Neuronal stem cell (in vitro differentiated cells): ENCODE data around the gene NKAPD1.

ENCODE experiments used
- DNase-seq: peaks from one replicate; pipeline ENCODE4 v3.0.0-alpha.2; 2013; ENCODE audit warnings: low spot score
- H2AFZ ChIP-seq: one replicate; pipeline ENCODE4 v1.6.1; 2013; ENCODE audit warnings: mild to moderate bottlenecking, low read length, inconsistent platforms
- H2AK5ac ChIP-seq: 2 replicates; pipeline ENCODE4 v1.6.1; 2013; ENCODE audit warnings: low read depth, mild to moderate bottlenecking, inconsistent platforms, low read length, moderate library complexity, mixed read lengths
- H2BK120ac ChIP-seq: 2 replicates; pipeline ENCODE4 v1.6.1; 2013; ENCODE audit warnings: low read depth, mild to moderate bottlenecking, inconsistent platforms, low read length, moderate library complexity, mixed read lengths
- H2BK12ac ChIP-seq: one replicate; pipeline ENCODE4 v1.6.1; 2013; ENCODE audit warnings: low read length, inconsistent platforms
- H2BK15ac ChIP-seq: 2 replicates; pipeline ENCODE4 v1.6.1; 2013; ENCODE audit warnings: mild to moderate bottlenecking, low read length, inconsistent platforms, mixed read lengths
- H2BK5ac ChIP-seq: one replicate; pipeline ENCODE4 v1.6.1; 2013; ENCODE audit warnings: inconsistent platforms, mild to moderate bottlenecking, low read length, moderate library complexity
- H3K14ac ChIP-seq: one replicate; pipeline ENCODE4 v1.6.1; 2013; ENCODE audit warnings: low read length, inconsistent platforms
- H3K18ac ChIP-seq: 2 replicates; pipeline ENCODE4 v1.6.1; 2013; ENCODE audit warnings: low read length, inconsistent platforms
- H3K23ac ChIP-seq: 2 replicates; pipeline ENCODE4 v1.6.1; 2013; ENCODE audit warnings: low read depth, mild to moderate bottlenecking, mixed read lengths, low read length, inconsistent platforms; ENCODE audit not compliant: poor library complexity
- H3K27ac ChIP-seq: replicated peaks from 3 replicates; pipeline ENCODE4 v1.5.1; 2013; ENCODE audit warnings: low read length, inconsistent platforms
- H3K27me3 ChIP-seq, 3 experiments: 2 replicates each; pipeline ENCODE4 v1.6.1; 2013; ENCODE audit warnings: low read length in 3 of 3, mild to moderate bottlenecking in 2 of 3, inconsistent platforms in 1 of 3, low read depth in 1 of 3, mixed read lengths in 1 of 3, moderate library complexity in 1 of 3; ENCODE audit not compliant: control insufficient read depth in 3 of 3, insufficient read depth in 3 of 3
- H3K36me3 ChIP-seq, 2 donors: replicated peaks in 1 of 2; 2 replicates each; pipeline ENCODE4 v1.6.1; 2013; ENCODE audit warnings: low read length in 2 of 2; ENCODE audit not compliant: control insufficient read depth in 2 of 2, insufficient read depth in 2 of 2
- H3K4ac ChIP-seq: 2 replicates; pipeline ENCODE4 v1.6.1; 2013; ENCODE audit warnings: inconsistent platforms, mild to moderate bottlenecking, low read length, moderate library complexity
- H3K4me1 ChIP-seq, 2 donors: 1 replicate in 1 of 2; 2 replicates in 1 of 2; pipeline ENCODE4 v1.6.1; 2013; ENCODE audit warnings: low read length in 2 of 2, low read depth in 1 of 2; ENCODE audit not compliant: control insufficient read depth in 2 of 2, insufficient read depth in 1 of 2
- H3K4me2 ChIP-seq: one replicate; pipeline ENCODE4 v1.6.1; 2013; ENCODE audit warnings: mild to moderate bottlenecking, low read length, inconsistent platforms; ENCODE audit not compliant: insufficient read depth, poor library complexity, severe bottlenecking
- H3K4me3 ChIP-seq, 2 donors: 2 replicates each; pipeline ENCODE4 v1.5.1; 2013; ENCODE audit warnings: low read length in 2 of 2, mild to moderate bottlenecking in 2 of 2, inconsistent platforms in 1 of 2, moderate library complexity in 1 of 2
- H3K79me1 ChIP-seq: one replicate; pipeline ENCODE4 v1.6.1; 2013; ENCODE audit warnings: low read depth, mild to moderate bottlenecking, inconsistent platforms, low read length, moderate library complexity
- H3K9ac ChIP-seq: one replicate; pipeline ENCODE4 v1.6.1; 2013; ENCODE audit warnings: mild to moderate bottlenecking, low read depth, low read length, inconsistent platforms; ENCODE audit not compliant: poor library complexity
- H3K9me3 ChIP-seq, 2 donors: replicated peaks in 1 of 2; 2 replicates each; pipeline versions ENCODE3 to v1.6.1; 2013; ENCODE audit warnings: low read length in 2 of 2, mild to moderate bottlenecking in 2 of 2, inconsistent platforms in 1 of 2, low read depth in 1 of 2, mixed read lengths in 1 of 2, moderate library complexity in 1 of 2; ENCODE audit not compliant: control insufficient read depth in 2 of 2, insufficient read depth in 1 of 2
- H4K8ac ChIP-seq: one replicate; pipeline ENCODE4 v1.6.1; 2013; ENCODE audit warnings: low read depth, mild to moderate bottlenecking, inconsistent platforms, low read length, moderate library complexity
- H4K91ac ChIP-seq: one replicate; pipeline ENCODE4 v1.6.1; 2013; ENCODE audit warnings: low read length, low read depth, mild to moderate bottlenecking, inconsistent platforms; ENCODE audit not compliant: poor library complexity
- WGBS, 2 donors: extraction: QIAGEN DNeasy Blood & Tissue Kit; methylation state at CpG; one replicate each; pipeline ENCODE4 v1.1.7; 2013; ENCODE audit warnings: missing lambda C conversion rate in 2 of 2, mixed read lengths in 1 of 2; ENCODE audit not compliant: insufficient read length in 2 of 2, insufficient replicate concordance in 1 of 2; ENCODE audit errors: extremely low coverage in 2 of 2; 5-methylcytosine and 5-hydroxymethylcytosine counted together

NKAPD1 gene

DNA sequence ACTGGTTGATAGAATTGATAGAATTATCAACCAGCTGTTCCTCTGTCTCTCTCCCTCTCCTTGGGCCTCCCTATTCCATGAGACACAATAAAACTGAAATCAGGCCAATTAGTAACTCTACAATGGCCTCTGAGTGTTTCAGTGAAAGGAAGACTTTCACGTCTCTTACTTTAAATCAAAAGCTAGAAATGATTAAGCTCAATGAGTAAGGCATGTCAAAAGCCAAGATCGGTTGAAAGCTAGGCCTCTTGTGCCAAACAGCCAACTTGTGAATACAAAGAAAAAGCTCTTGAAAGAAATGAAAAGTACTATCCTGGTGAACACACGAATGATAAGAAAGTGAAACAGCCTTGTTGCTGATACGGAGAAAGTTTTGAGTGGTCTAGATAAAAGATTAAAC lies 16.9 kb upstream of the NKAPD1 start:
- no peak overlapping the region for H3K4me3 ChIP-seq
- no peaks in the 10 kb centered on the region for H3K4me1 ChIP-seq
- no peak overlapping the region for H3K18ac ChIP-seq
- no peaks in the 10 kb centered on the region for H3K79me1 ChIP-seq
- no peak overlapping the region for H3K9ac ChIP-seq
- H2AFZ ChIP-seq = no peak overlapping the region
- H3K14ac ChIP-seq = no peak overlapping the region
- H3K23ac ChIP-seq = no peak overlapping the region
- H4K8ac ChIP-seq = no peak overlapping the region
- peaks cover 0 to 1% (median 0%) of the 10 kb centered on the region in 3 experiments for H3K27me3 ChIP-seq
- peaks cover 24 to 95% of the 10 kb centered on the region in 2 donors for H3K36me3 ChIP-seq
- no peak overlapping the region for H3K27ac ChIP-seq
- no peak overlapping the region for H3K4ac ChIP-seq
- H2BK120ac ChIP-seq = no peak overlapping the region
- no CpG with 5 or more reads among the region's 4 CpGs for WGBS, 2 donors
- DNase-seq = no peak
- no peak overlapping the region for H2BK15ac ChIP-seq
- no peak overlapping the region for H2AK5ac ChIP-seq
- no peak overlapping the region for H3K4me2 ChIP-seq
- no peak overlapping the region for H2BK12ac ChIP-seq
- H3K9me3 ChIP-seq = no peaks in the 10 kb centered on the region
- H4K91ac ChIP-seq = no peak overlapping the region
- H2BK5ac ChIP-seq = no peak overlapping the region

DNA sequence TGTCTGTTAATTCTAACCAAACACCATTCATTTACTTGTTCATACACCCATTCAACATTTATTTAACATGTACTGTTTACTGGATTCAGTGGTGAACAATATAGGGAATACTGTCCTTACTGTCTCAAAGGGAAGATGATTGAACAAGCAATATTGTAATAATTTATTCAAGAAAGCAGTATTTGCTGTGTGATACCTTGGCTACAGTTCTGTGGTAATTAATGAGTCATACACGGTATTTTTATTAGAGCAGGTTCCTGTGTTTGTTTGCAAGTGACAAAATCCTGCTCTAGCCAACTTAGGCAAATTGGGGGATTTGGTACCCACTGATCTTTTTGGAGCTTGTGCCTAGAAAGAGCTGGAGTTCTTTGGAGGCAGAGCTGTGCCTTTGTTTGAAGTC lies 16.0 kb upstream of the NKAPD1 start:
- Histone ChIP-seq H3K27ac (no peak overlapping the region), H2BK5ac (no peak overlapping the region), H3K36me3 (peaks cover 24 to 95% of the 10 kb centered on the region in 2 donors), H4K91ac (no peak overlapping the region), H2BK15ac (no peak overlapping the region), H3K4ac (no peak overlapping the region), H3K79me1 (no peaks in the 10 kb centered on the region), H3K14ac (no peak overlapping the region), H3K4me1 (no peaks in the 10 kb centered on the region), H3K4me3 (no peak overlapping the region), H2AK5ac (no peak overlapping the region), H3K18ac (no peak overlapping the region), H3K4me2 (no peak overlapping the region), H2AFZ (no peak overlapping the region), H3K27me3 (peaks cover 0 to 1% (median 0%) of the 10 kb centered on the region in 3 experiments), H3K9me3 (no peaks in the 10 kb centered on the region), H3K23ac (no peak overlapping the region), H2BK12ac (no peak overlapping the region), H2BK120ac (no peak overlapping the region), H3K9ac (no peak overlapping the region), H4K8ac (no peak overlapping the region)
- DNase-seq = no peak
- no CpG with 5 or more reads among the region's 1 CpG for WGBS, 2 donors

DNA sequence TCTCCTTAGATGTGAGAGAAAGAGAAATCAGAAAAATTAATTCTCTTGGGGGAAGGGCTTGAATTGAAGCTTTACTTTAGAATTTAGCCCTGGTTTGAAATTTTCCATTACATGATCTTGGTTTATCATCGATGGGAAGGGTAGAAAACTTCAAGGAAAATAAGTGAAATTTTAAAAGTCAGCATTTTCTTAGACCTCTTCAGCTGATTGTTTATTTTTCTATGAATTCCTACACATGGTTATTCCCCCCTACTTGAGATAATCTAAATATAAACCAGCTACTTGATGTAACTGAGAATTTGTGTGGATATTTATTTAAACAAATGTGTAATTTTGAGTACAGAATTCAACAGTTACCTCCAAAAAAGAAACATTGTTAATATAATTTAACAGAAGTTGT lies 11.2 kb upstream of the NKAPD1 start:
- H2BK15ac ChIP-seq = no peak overlapping the region
- H3K27ac ChIP-seq = no peak overlapping the region
- no peak overlapping the region for H3K14ac ChIP-seq
- no peak overlapping the region for H2BK5ac ChIP-seq
- no peaks in the 10 kb centered on the region for H3K79me1 ChIP-seq
- H3K9ac ChIP-seq = no peak overlapping the region
- no peak overlapping the region for H4K91ac ChIP-seq
- no peak overlapping the region for H4K8ac ChIP-seq
- H3K27me3 ChIP-seq = peaks cover 0 to 1% (median 0%) of the 10 kb centered on the region in 3 experiments
- peaks cover 17 to 67% of the 10 kb centered on the region in 2 donors for H3K36me3 ChIP-seq
- H2AFZ ChIP-seq = no peak overlapping the region
- no peak overlapping the region for H2BK12ac ChIP-seq
- WGBS, 2 donors = no CpG with 5 or more reads among the region's 1 CpG
- H3K4me2 ChIP-seq = no peak overlapping the region
- no peak overlapping the region for H2AK5ac ChIP-seq
- no peak for DNase-seq
- no peak overlapping the region for H3K23ac ChIP-seq
- no peaks in the 10 kb centered on the region for H3K4me1 ChIP-seq
- no peak overlapping the region for H3K4me3 ChIP-seq
- H3K9me3 ChIP-seq = no peaks in the 10 kb centered on the region
- no peak overlapping the region for H3K4ac ChIP-seq
- H2BK120ac ChIP-seq = no peak overlapping the region
- no peak overlapping the region for H3K18ac ChIP-seq

DNA sequence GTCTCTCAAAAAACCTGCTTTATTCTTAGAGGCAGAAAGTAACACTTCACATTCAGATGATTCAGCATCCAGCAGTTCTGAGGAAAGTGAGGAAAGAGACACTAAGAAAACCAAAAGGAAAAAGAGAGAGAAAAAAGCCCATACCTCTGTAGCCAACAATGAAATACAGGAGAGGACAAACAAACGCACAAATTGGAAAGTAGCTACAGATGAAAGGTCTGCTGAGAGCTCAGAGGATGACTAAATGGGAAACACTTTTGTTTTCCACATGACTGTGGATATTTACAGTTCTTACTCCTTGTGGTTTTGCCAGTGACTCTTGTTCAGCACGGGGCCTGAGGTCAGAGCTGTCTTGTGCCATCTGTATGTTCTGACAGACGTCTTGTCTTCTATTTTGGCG lies 8.6 kb downstream of the NKAPD1 start:
- Histone ChIP-seq H3K4me2 (no peak overlapping the region), H3K27ac (no peak overlapping the region)

More for the DNA sequence above, 8.6 kb downstream of the NKAPD1 start:
- H2AFZ ChIP-seq = no peak overlapping the region
- H3K18ac ChIP-seq = no peak overlapping the region
- no peak overlapping the region for H3K4me3 ChIP-seq
- peaks cover 5% of the 10 kb centered on the region for H3K79me1 ChIP-seq
- no peak overlapping the region for H3K14ac ChIP-seq
- no peak for DNase-seq
- H3K9me3 ChIP-seq = no peaks in the 10 kb centered on the region
- H2AK5ac ChIP-seq = no peak overlapping the region
- no peak overlapping the region for H2BK12ac ChIP-seq
- no peak overlapping the region for H3K23ac ChIP-seq
- no peak overlapping the region for H2BK15ac ChIP-seq
- no CpG with 5 or more reads among the region's 4 CpGs for WGBS, 2 donors
- H3K36me3 ChIP-seq = peaks cover 13 to 75% of the 10 kb centered on the region in 2 donors
- no peak overlapping the region for H3K9ac ChIP-seq
- no peak overlapping the region for H2BK120ac ChIP-seq
- no peaks in the 10 kb centered on the region for H3K27me3 ChIP-seq
- H4K91ac ChIP-seq = no peak overlapping the region
- H2BK5ac ChIP-seq = no peak overlapping the region
- peaks cover 0 to 6% of the 10 kb centered on the region in 2 donors for H3K4me1 ChIP-seq
- H4K8ac ChIP-seq = no peak overlapping the region
- H3K4ac ChIP-seq = no peak overlapping the region
